Measurements from ENCODE around the gene ATF1.
"Not testable (repeated sequence)": the region's sequence is repeated elsewhere in the genome, so short reads cannot be mapped to it uniquely, and the experiment has no call there.

Gene ATF1

DNA sequence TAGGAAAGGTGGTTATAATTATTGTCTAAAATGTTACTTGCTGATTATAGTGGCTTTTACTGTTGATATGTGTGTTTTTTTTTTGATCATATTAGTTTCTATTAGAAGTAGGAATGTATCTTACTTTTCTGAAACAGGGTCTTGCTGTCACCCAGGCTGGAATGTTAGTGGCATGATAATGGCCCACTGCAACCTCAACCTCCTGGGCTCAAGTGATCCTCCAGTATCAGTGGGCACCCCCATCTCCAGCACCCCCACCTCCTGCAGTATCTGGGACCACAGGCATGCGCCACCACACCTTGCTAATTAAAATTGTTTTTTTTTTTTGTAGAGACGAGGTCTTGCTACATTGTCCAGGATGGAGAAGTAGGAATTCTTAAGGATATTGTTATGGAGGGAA lies 11.3 kb downstream of the ATF1 start:
- no peak overlapping the region for H3K4me3 Mint-ChIP-seq
- H3K27ac Mint-ChIP-seq, result no peak overlapping the region

DNA sequence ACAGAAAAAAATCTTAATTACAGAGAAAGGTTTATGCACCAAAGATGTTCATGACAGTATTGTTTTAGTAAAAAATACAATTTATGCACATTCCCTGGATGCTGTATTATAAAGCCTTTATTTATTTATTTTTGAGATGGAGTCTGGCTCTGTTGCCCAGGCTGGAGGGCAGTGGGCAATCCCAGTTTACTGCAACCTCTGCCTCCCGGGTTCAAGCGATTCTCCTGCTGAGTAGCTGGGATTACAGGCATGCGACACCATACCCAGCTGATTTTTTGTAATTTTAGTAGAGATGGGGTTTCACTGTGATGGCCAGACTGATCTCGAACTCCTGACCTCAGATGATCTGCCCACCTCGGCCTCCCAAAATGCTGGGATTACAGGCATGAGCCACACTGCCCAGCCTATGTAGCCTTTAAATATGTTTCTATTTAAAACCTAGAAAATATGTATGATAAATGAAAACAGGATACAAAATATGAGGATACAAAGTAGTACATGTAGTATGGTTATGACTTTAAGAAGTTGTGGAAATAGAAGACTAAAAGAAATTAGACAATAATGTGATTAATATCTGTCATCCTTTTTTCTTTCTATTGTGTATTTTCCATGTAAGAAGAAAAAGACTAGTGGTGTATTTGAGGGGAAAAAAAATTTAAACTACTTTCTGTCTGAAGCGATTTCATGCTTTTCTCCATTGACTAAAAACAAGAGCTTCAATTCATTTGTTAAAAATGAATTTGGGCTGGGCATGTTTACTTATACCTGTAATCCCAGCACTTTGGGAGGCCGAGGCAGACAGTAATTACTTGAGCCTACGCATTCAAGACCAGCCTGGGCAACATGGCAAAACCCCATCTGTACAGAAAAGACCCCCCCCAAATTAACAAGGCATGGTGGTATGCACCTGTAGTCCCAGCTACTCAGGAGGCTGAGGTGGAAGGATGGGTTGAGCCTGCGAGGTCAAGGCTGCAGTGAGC lies 13.1 kb downstream of the ATF1 start:
- no peaks in the 10 kb centered on the region for H3K9me3 Mint-ChIP-seq
- H3K4me1 Mint-ChIP-seq, result peaks cover 43% of the 10 kb centered on the region
- no peak overlapping the region for H3K27ac Mint-ChIP-seq
- no peak for ATAC-seq
- no peak for DNase-seq
- H3K4me3 Mint-ChIP-seq, result no peak overlapping the region
- no peaks in the 10 kb centered on the region for H3K27me3 Mint-ChIP-seq

More for the DNA sequence above, 11.3 kb downstream of the ATF1 start:
- peaks cover 43% of the 10 kb centered on the region for H3K4me1 Mint-ChIP-seq
- no peak for ATAC-seq
- H3K9me3 Mint-ChIP-seq, result no peaks in the 10 kb centered on the region
- H3K27me3 Mint-ChIP-seq, result no peaks in the 10 kb centered on the region
- no peak for DNase-seq

DNA sequence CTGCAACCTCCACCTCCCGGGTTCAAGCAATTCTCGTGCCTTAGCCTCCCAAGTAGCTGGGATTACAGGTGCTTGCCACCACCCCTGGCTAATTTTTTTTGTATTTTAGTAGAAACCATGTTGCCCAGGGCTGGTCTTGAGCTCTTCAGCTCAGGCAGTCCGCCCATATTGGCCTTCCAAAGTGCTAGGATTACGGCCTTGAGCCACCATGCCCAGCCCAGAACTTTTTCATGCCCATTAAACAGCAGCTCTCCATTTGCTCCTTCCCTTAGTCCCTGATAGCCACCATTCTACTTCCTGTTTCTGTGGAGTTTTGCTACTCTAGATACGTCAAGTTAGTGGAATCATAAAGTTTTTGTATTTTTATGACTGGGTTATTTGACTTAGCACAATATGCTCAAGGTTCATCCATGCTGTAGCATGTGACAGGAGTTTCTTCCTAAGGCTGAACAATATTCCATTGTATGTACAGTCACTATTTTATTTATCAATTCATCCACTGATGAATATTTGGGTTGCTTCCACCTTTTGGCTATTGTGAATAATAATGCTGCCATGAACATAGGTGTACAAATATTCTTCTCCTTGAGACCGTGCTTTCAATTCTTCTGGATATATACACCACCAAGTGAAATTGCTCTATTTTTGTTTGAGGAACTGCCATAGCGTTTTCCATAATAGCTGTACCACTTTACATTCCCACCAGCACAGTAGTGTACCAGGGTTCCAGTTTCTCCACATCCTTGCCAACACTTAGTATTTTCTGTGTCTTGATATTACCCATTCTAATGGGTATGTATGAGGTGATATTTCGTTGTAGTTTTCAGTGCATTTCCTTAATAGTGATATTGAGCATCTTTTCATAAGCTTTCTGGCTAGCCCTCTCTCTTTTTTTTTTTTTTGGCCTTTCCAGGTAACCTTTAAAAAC lies 15.0 kb downstream of the ATF1 start:
- Mint-ChIP-seq H3K27ac (no peak overlapping the region), H3K4me3 (no peak overlapping the region), H3K27me3 (no peaks in the 10 kb centered on the region), H3K9me3 (no peaks in the 10 kb centered on the region), H3K4me1 (peaks cover 38% of the 10 kb centered on the region)
- ATAC-seq (no peak), DNase-seq (no peak)

- H3K4me3 Mint-ChIP-seq, result no peak overlapping the region
- no peak for DNase-seq
- H3K4me1 Mint-ChIP-seq, result peaks cover 35% of the 10 kb centered on the region
- H3K9me3 Mint-ChIP-seq, result no peaks in the 10 kb centered on the region
- ATAC-seq, result no peak
- H3K27ac Mint-ChIP-seq, result no peak overlapping the region
- H3K27me3 Mint-ChIP-seq, result no peaks in the 10 kb centered on the region
Measured at GRCh38 chr12:50780013-50780412, 16.1 kb downstream of the ATF1 start.

- no peaks in the 10 kb centered on the region for H3K27me3 Mint-ChIP-seq
- DNase-seq (no peak), ATAC-seq (no peak)
- H3K27ac Mint-ChIP-seq, result no peak overlapping the region
- H3K9me3 Mint-ChIP-seq, result peaks cover 0 to 8% of the 10 kb centered on the region in 2 donors
- H3K4me3 Mint-ChIP-seq, result no peak overlapping the region
- peaks cover 2% of the 10 kb centered on the region for H3K4me1 Mint-ChIP-seq
Measured at GRCh38 chr12:50784501-50784900, 20.6 kb downstream of the ATF1 start.

- Mint-ChIP-seq H3K4me3 (no peak overlapping the region), H3K9me3 (peaks cover 0 to 8% of the 10 kb centered on the region in 2 donors), H3K27ac (no peak overlapping the region), H3K27me3 (no peaks in the 10 kb centered on the region), H3K4me1 (peaks cover under 1% of the 10 kb centered on the region)
- ATAC-seq, result no peak
- no peak for DNase-seq
Measured at GRCh38 chr12:50785406-50786001, 21.6 kb downstream of the ATF1 start.

- H3K27ac Mint-ChIP-seq, result peak overlapping the region in 1 of 2 donors; percentile 86
- H3K9me3 Mint-ChIP-seq, result peaks cover 0 to 8% of the 10 kb centered on the region in 2 donors
- ATAC-seq, result no peak
- DNase-seq, result no peak
- H3K4me3 Mint-ChIP-seq, result no peak overlapping the region
- no peaks in the 10 kb centered on the region for H3K27me3 Mint-ChIP-seq
- peaks cover 12% of the 10 kb centered on the region for H3K4me1 Mint-ChIP-seq
Measured at GRCh38 chr12:50786498-50787231, 22.8 kb downstream of the ATF1 start.

- Mint-ChIP-seq H3K4me1 (peaks cover 12% of the 10 kb centered on the region), H3K27ac (peak overlapping the region in 1 of 2 donors; percentile 8), H3K27me3 (no peaks in the 10 kb centered on the region), H3K4me3 (no peak overlapping the region), H3K9me3 (peaks cover 0 to 8% of the 10 kb centered on the region in 2 donors)
- no peak for DNase-seq
- no peak for ATAC-seq
Measured at GRCh38 chr12:50787618-50788017, 23.7 kb downstream of the ATF1 start.

DNA sequence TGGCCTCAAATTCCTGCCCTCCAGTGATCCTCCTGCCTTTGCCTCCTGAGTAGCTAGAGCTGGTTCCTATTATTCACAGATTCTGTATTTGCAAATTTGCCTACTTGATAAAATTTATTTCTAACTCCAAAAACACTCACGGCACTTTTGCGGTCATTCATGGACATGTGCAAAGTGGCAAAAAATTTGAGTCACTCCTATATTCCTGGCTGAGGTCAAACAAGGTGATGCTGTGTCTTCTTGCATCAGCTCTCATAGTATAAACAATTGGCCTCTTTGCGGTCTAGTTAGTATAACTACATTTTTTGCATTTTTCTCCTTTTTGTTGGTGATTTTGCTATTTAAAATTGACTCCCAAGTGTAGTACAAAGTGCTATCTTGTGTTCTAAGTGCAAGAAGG lies 24.7 kb downstream of the ATF1 start:
- Mint-ChIP-seq H3K4me1 (peaks cover 12% of the 10 kb centered on the region), H3K4me3 (no peak overlapping the region), H3K9me3 (peaks cover 0 to 8% of the 10 kb centered on the region in 2 donors), H3K27me3 (no peaks in the 10 kb centered on the region), H3K27ac (no peak overlapping the region)
- ATAC-seq, result no peak
- DNase-seq, result no peak

- no peak overlapping the region for H3K4me3 Mint-ChIP-seq
- peaks cover 12% of the 10 kb centered on the region for H3K4me1 Mint-ChIP-seq
- DNase-seq (no peak), ATAC-seq (no peak)
- peaks cover 0 to 8% of the 10 kb centered on the region in 2 donors for H3K9me3 Mint-ChIP-seq
- no peaks in the 10 kb centered on the region for H3K27me3 Mint-ChIP-seq
- no peak overlapping the region for H3K27ac Mint-ChIP-seq
Measured at GRCh38 chr12:50790081-50790480, 26.2 kb downstream of the ATF1 start.

DNA sequence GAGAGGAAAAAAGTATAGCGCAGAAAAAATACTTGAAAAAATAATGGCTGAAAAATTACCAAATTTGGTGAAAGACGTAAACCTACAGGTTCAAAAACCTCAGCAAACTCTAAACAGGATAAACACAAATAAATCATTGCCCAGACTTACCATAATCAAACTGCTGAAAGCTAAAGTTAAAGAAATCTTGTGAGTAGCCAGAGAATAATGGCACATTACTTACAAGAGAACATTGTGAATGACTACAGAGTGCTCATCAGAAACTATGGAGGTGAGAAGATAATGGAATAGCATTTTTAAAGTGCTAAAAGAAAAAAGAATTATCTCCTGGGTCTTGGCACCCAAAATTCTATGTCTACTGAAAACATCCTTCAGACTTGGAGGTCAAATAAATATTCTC lies 36.0 kb downstream of the ATF1 start:
- Mint-ChIP-seq H3K9me3 (peaks cover 10 to 11% of the 10 kb centered on the region in 2 donors), H3K27me3 (no peaks in the 10 kb centered on the region), H3K4me1 (no peaks in the 10 kb centered on the region), H3K4me3 (no peak overlapping the region), H3K27ac (no peak overlapping the region)
- ATAC-seq, result no peak
- no peak for DNase-seq

DNA sequence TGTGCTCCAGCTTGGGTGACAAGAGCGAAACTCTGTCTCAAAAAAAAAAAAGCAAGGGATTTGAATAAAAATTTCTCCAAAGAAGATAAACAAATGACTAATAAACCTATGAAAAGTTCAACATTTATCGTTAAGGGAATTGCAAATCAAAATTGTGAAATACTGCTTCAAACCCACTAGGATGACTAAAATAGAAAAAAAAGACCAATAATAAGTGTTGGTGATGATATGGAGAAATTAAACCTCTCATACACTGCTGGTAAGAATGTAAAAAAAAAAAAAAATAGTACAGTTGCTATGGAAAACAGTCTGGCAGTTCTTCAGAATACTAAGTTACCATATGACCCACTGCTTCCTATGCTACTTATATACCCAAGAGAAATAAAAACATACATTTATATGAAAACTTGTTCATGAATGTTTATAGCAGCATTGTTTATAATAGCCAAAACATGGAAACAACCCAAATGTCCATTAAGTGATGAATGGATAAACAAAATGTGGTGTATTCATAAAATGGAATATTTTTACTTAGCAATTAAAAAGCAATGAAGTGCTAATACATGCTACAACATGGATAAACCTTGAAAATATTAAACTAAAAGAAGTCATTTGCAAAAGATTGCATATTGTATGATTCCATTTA lies 39.5 kb downstream of the ATF1 start:
- Mint-ChIP-seq H3K27me3 (no peaks in the 10 kb centered on the region), H3K4me1 (no peaks in the 10 kb centered on the region), H3K4me3 (no peak overlapping the region), H3K27ac (no peak overlapping the region), H3K9me3 (peaks cover 10 to 11% of the 10 kb centered on the region in 2 donors)
- ATAC-seq, result no peak
- DNase-seq, result no peak

- ATAC-seq (no peak), DNase-seq (no peak)
- Mint-ChIP-seq H3K27me3 (no peaks in the 10 kb centered on the region), H3K27ac (no peak overlapping the region), H3K4me1 (no peaks in the 10 kb centered on the region), H3K4me3 (no peak overlapping the region), H3K9me3 (no peaks in the 10 kb centered on the region)
Measured at GRCh38 chr12:50806176-50806575, 42.3 kb downstream of the ATF1 start.

- H3K9me3 Mint-ChIP-seq, H3K4me1 Mint-ChIP-seq, DNase-seq, H3K27ac Mint-ChIP-seq, ATAC-seq, H3K4me3 Mint-ChIP-seq, H3K27me3 Mint-ChIP-seq: not testable (repeated sequence)
Measured at GRCh38 chr12:50809131-50809530, 45.2 kb downstream of the ATF1 start.
